GM21360 (cell line): Measurements from ENCODE around the gene DSP.

Experiments
- ATAC-seq: cut with Tn5 transposase; IDR thresholded peaks from one replicate; pipeline ENCODE4 v1.9.1; 2021; ENCODE audit warnings: mild to moderate bottlenecking, moderate library complexity; ENCODE audit not compliant: unreplicated experiment

The DSP gene

GRCh38 chr6:7559196-7559595 is 17.7 kb downstream of the DSP start:
- no peak for ATAC-seq

GRCh38 chr6:7559651-7560385 is 18.3 kb downstream of the DSP start:
- ATAC-seq = no peak

DNA sequence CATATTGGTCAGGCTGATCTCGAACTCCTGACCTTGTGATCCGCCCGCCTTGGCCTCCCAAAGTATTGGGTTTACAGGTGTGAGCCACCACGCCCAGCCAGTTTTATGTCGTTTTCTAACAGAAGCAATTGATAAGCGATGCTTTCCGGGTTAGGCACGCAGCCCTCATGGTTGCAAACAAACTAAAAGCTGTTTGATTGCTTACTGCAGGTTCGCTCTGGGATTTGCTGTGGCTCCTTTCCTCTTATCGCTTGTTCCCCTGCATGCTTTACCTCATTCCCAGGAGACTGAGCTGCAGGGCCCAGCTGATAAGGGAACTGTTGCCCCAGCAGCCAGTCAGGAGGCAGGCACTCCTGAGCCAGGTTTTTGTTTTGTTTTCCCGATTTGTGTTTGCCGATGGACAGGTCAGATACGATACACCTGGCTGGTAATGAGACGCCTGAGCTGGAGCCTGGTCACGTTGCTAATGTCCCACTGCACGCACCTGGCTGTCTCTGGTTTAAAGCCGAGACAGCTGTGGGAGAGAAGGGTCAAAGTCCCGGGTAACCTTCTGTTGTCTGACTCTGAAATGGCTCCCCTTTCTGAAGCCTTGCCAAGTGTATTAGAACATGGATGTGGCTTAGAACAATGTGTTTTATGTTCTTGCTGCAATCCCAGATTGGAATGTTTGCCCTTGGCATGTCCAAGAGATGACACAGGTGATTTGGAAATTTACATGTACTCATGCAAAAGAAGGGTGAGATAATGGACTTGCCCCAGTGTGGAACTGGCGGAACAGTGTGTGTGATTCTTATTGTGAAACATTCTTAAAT is 19.9 kb downstream of the DSP start:
- ATAC-seq = no peak

GRCh38 chr6:7562769-7563168 is 21.3 kb downstream of the DSP start:
- ATAC-seq = no peak

DNA sequence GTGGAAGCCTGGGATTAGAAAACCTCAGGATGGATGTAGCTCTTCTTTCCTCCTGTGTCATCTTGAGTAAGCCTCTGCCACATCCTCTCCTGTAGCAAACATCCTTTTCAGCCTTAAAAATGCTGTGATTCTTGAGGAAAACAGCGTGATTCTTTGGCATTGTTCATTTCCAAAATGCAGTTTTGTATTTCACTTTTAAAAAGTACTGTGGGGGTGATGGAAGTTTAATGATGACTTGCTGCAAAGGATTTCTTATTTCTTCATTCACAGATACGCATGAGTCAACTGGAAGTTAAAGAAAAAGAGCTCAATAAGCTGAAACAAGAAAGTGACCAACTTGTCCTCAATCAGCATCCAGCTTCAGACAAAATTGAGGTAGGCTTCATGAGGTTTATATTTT is 24.6 kb downstream of the DSP start:
- no peak for ATAC-seq

DNA sequence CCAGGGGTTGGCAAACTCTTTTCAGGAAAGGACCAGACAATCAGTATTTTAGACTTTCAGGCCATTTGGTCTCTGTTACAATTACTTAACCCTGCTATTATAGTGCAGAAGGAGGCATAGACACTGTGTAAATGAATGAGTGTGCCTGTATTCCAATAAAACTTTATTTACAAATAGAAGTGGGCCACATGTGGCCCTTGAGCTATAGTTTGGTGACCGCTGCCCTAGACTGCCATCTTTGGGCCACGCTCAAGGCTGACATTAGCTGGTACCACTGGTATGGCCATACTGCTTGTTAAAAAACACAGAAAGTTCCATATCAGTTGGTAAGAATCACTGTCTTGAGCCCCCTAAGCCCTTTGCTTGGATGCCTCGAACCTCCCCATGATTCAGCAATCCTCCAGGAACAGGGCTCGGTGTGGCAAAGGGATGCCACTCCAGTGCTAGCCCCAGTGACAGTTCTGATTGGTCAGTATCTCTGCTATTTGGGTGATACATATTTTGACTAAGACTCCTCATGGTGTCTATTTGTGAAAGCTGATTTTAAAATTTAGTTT is 25.2 kb downstream of the DSP start:
- no peak for ATAC-seq

DNA sequence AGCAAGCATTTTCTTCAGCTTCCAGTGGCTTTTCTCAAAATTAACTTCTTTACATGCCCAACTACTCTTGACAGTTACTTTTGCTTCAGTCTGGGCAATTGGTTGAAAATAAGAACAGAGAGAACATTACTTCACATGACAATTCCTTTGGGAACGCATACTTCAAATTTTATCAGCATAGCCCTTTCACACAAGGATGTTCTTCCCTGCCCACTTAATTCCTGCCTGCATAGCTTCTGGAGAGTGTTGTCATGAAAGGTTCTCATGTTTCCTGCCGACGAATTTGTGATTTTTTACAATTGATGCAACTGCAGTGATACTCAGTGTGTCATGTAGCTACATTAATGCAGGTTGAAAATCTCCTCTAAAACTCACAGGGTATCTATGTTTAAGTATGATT is 26.6 kb downstream of the DSP start:
- no peak for ATAC-seq

- no peak for ATAC-seq
These were observed 27.6 kb downstream of the DSP start for GRCh38 chr6:7569082-7569481.

DNA sequence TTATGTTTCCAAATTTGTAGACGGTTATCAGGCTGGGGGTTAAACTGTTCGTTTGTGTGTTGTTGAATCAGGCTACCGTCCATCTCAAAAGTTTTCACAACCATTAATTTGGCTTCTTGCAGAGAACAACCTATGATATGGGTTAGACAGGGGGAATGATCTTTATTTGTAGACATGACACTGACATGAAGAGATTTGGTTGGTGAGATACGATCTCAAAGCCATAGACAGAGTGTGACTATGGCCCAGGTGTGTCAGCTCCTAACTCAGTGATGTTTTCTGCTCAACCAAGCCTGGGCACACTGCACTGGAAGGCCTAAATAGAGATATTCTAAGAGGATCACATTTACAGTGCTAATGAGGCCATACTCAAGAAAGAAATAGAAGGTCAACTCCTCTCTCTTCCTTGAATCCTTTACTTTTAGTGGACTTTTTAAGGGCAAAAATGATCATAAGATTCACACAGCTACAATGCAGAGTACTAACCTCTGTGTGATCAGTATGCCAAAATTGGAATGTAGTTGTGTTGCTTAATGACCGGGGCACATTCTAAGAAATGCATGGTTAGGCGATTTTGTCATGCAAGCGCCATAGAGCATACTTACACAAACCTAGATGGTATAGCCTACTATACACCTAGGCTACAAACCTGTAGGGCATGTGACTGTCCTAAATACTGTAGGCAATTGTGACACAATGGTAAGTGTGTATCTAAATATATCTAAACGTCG is 30.9 kb downstream of the DSP start:
- no peak for ATAC-seq

DNA sequence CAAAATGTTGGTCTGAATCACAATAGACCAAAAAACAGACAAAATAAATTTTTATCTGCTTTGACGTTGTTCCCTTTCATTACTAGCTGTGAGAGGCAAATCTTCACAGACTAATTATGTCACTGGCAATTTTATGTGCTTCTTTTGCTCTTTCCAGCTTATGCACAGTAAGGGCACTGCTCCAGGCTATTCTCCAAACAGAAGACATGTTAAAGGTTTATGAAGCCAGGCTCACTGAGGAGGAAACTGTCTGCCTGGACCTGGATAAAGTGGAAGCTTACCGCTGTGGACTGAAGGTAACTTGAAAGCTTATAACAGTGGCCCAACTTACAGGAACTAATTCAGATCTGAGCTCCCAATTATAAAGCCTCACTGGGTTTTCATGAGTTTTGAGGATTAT is 33.0 kb downstream of the DSP start:
- no peak for ATAC-seq

GRCh38 chr6:7578516-7578915 is 37.0 kb downstream of the DSP start:
- ATAC-seq = no peak

DNA sequence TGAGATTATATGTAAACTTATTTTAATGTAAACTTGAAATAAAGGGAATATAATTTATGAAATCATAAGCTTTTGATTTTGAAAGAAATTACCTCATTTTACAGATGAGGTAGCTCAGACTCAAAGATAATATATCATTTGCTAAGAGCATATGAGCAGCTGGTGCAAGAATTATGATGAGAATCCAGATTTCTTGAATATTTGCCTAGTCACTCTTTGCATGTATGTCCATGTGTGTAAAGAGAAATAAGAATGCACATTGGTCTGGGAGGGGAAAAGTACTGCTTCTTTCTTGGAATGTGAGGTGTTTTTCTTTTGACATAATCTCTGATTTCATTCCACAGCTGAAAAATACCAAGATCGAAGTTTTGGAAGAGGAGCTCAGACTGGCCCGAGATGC is 37.5 kb downstream of the DSP start:
- no peak for ATAC-seq

DNA sequence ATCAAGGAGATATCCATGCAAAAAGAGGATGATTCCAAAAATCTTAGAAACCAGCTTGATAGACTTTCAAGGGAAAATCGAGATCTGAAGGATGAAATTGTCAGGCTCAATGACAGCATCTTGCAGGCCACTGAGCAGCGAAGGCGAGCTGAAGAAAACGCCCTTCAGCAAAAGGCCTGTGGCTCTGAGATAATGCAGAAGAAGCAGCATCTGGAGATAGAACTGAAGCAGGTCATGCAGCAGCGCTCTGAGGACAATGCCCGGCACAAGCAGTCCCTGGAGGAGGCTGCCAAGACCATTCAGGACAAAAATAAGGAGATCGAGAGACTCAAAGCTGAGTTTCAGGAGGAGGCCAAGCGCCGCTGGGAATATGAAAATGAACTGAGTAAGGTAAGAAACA is 38.4 kb downstream of the DSP start:
- ATAC-seq = no peak

- no peak for ATAC-seq
These were observed 39.1 kb downstream of the DSP start for GRCh38 chr6:7580537-7580926.

GRCh38 chr6:7580927-7581618 is 39.6 kb downstream of the DSP start:
- no peak for ATAC-seq

DNA sequence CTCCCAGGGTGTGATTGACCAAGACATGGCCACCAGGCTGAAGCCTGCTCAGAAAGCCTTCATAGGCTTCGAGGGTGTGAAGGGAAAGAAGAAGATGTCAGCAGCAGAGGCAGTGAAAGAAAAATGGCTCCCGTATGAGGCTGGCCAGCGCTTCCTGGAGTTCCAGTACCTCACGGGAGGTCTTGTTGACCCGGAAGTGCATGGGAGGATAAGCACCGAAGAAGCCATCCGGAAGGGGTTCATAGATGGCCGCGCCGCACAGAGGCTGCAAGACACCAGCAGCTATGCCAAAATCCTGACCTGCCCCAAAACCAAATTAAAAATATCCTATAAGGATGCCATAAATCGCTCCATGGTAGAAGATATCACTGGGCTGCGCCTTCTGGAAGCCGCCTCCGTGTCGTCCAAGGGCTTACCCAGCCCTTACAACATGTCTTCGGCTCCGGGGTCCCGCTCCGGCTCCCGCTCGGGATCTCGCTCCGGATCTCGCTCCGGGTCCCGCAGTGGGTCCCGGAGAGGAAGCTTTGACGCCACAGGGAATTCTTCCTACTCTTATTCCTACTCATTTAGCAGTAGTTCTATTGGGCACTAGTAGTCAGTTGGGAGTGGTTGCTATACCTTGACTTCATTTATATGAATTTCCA is 43.9 kb downstream of the DSP start:
- ATAC-seq = no peak

GRCh38 chr6:7587631-7588100 is 46.2 kb downstream of the DSP start:
- ATAC-seq = no peak

GRCh38 chr6:7588506-7588905 is 47.0 kb downstream of the DSP start:
- ATAC-seq = no peak

- no peak for ATAC-seq
These were observed 47.8 kb downstream of the DSP start for GRCh38 chr6:7589221-7589620.
